ENCODE data around the gene C11orf91.

The C11orf91 gene

GRCh38 chr11:33674035-33674814 is 26.4 kb downstream of the C11orf91 start:
- in situ Hi-C loops (cut with MboI; ENCODE audit: low sequenced_read_pairs, unreplicated experiment): no loop called here
- TF ChIP-seq CTCF (IDR thresholded peaks at IDR 0.05; ENCODE audit: borderline replicate concordance, control extremely low read depth, extremely low read depth, insufficient read depth, missing control alignments): no peak
- no peak for DNase-seq (ENCODE audit: low spot score)

GRCh38 chr11:33672273-33672672 is 28.4 kb downstream of the C11orf91 start:
- TF ChIP-seq CTCF (IDR thresholded peaks at IDR 0.05; ENCODE audit: borderline replicate concordance, control extremely low read depth, extremely low read depth, insufficient read depth, missing control alignments): no peak
- no peak for DNase-seq (ENCODE audit: low spot score)
- in situ Hi-C loops (cut with MboI; ENCODE audit: low sequenced_read_pairs, unreplicated experiment): no loop called here

DNA sequence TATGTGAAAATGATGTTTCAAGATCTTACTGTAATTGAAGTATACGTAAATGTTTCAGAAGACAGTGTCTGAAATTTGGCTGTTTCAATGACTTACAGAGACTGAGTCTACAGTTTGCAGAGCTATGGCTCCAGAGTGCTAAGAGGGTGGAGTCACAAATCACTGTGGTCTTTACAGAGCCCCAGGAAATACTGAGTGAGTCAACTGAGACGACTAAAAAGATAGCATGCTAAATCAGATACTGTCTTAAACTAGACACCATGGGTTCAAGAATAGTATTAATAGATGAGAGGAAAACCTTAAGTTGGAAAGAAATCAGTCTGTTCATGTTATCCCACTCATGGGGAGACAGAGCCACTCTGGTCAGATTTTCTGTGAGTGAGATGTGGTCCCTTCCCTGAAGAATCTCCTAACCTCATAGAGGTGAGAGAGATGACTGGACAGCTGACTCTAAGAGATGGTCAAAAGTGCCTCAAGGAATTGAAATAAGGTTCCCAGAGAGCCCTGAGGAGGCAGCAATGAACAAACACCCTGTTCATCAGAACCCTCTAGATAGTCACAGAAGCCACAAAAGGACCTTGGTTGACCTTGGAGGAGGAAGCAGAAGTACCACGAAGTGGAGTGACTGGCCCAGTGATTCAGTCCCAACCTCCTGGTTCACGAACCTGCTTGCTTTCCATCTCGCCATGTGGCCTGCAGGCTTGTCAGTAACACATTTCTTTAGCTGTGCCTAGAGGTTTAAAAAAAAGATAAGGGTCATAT is 30.2 kb downstream of the C11orf91 start:
- in situ Hi-C loops (cut with MboI; ENCODE audit: low sequenced_read_pairs, unreplicated experiment): no loop called here
- no peak for TF ChIP-seq CTCF (IDR thresholded peaks at IDR 0.05; ENCODE audit: borderline replicate concordance, control extremely low read depth, extremely low read depth, insufficient read depth, missing control alignments)
- no peak for DNase-seq (ENCODE audit: low spot score)

GRCh38 chr11:33669598-33670249 is 30.9 kb downstream of the C11orf91 start:
- no peak for TF ChIP-seq CTCF (IDR thresholded peaks at IDR 0.05; ENCODE audit: borderline replicate concordance, control extremely low read depth, extremely low read depth, insufficient read depth, missing control alignments)
- DNase-seq (ENCODE audit: low spot score): no peak
- in situ Hi-C loops (cut with MboI; ENCODE audit: low sequenced_read_pairs, unreplicated experiment): no loop called here

DNA sequence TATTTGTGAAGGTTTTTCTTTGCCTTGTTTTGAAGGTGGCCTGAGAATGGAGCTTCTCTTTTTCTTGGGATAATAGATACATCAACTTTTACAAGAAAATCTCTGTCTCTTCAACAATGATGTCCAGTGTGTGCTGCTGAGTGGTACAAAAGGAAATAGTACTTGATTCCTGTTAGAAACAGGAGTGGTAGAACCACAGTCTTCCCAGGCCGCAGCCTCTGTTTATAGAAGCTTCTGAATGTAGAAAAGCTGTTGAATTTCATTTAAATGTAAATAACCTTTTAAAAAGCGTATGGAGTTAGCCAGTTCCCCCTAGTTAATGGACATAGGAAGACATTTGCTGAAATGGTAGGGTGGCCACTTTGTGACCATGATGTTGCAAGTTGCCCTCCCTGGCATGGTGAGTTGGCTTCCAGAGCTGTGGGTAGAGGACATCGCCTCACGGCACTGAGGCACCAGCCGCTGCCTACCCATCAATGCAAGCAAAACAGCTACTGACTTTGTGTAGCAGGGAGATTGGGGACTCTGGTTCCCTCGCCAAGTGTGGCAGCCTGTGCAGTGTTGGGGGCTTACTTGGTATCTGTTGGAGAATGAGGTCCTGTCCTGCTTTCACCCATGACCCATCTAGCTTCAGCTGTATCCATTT is 31.6 kb downstream of the C11orf91 start:
- in situ Hi-C loops (cut with MboI; ENCODE audit: low sequenced_read_pairs, unreplicated experiment): no loop called here
- no peak for DNase-seq (ENCODE audit: low spot score)
- TF ChIP-seq CTCF (IDR thresholded peaks at IDR 0.05; ENCODE audit: borderline replicate concordance, control extremely low read depth, extremely low read depth, insufficient read depth, missing control alignments): no peak

- no peak for DNase-seq (ENCODE audit: low spot score)
- TF ChIP-seq CTCF (IDR thresholded peaks at IDR 0.05; ENCODE audit: borderline replicate concordance, control extremely low read depth, extremely low read depth, insufficient read depth, missing control alignments): no peak
- in situ Hi-C loops (cut with MboI; ENCODE audit: low sequenced_read_pairs, unreplicated experiment): no loop called here
These were observed 32.2 kb downstream of the C11orf91 start for GRCh38 chr11:33668468-33668825.

Measured in GM13976 (cell line).